NOMO-1 (cell line): ENCODE measurements around the gene NATD1.

Experiments used
- DNase-seq, 2 experiments: peaks; one replicate each; lab custom pipeline; 2025; ENCODE audit not compliant: unreplicated experiment in 2 of 2; lab: John Stamatoyannopoulos, UW

NATD1 gene

GRCh38 chr17:21275579-21276263 is 22.5 kb upstream of the NATD1 start:
- DNase-seq = peak; percentile 77 to 89

GRCh38 chr17:21275047-21275578 is 21.9 kb upstream of the NATD1 start:
- DNase-seq = peak in 1 of 2 experiments; percentile 4

- DNase-seq = no peak
Measured at GRCh38 chr17:21272881-21273792, 19.9 kb upstream of the NATD1 start.

DNA sequence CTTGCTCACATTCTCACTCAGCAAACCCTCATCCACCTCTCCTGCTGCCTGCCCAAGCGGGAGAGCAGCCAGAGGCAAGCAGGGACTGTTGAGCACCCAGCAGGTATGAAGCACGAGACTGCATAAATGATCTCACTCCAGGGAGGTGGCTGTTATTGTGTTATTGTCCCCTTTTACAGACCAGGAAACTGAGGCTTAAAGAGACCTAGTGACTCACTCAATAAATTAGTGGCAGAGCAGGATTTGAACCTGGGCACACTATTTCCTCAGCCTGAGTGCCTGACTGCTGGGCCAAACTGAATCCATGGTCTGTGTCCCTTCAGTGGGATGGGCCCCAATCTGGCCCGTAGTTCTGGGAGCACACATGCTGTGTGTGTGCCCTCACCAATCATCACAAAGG is 19.0 kb upstream of the NATD1 start:
- DNase-seq = no peak

GRCh38 chr17:21271454-21272183 is 18.4 kb upstream of the NATD1 start:
- no peak for DNase-seq

DNA sequence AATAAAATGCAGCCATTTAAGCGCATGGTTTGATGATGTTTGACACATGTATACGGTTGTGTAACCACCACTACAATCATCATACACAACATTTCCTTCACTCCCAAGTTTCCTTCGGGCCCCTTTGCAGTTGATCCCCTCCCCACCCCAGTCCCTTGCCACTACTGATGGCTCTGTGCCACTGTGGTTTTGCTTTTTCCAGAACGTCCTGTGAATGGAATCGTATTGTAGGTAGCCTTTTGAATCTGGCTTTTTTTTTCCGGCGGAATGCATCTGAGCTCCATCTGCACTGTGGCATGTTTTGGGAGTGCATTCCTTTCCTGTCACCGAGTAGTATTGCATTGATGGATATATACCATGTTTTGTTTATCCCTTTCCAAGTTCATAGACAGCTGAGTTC is 16.2 kb upstream of the NATD1 start:
- no peak for DNase-seq

GRCh38 chr17:21268596-21269188 is 15.5 kb upstream of the NATD1 start:
- DNase-seq = no peak

DNA sequence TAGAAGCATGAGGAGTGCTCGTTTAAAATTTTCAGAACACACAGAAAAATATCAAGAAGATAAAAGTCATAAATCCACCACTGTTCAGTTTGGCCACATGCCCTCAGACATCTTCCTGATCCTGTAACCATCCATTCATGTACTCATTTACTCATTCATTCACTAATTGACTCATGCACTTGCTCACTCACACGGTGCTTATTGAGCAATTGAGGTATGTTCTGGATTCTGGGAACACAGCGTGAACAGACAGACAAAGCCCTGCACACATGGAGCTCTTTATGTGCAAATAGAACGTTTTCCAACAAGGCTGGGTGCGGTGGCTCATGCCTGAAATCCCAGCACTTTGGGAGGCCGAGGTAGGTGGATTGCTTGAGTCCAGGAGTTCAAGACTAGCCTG is 10.2 kb upstream of the NATD1 start:
- DNase-seq = no peak

DNA sequence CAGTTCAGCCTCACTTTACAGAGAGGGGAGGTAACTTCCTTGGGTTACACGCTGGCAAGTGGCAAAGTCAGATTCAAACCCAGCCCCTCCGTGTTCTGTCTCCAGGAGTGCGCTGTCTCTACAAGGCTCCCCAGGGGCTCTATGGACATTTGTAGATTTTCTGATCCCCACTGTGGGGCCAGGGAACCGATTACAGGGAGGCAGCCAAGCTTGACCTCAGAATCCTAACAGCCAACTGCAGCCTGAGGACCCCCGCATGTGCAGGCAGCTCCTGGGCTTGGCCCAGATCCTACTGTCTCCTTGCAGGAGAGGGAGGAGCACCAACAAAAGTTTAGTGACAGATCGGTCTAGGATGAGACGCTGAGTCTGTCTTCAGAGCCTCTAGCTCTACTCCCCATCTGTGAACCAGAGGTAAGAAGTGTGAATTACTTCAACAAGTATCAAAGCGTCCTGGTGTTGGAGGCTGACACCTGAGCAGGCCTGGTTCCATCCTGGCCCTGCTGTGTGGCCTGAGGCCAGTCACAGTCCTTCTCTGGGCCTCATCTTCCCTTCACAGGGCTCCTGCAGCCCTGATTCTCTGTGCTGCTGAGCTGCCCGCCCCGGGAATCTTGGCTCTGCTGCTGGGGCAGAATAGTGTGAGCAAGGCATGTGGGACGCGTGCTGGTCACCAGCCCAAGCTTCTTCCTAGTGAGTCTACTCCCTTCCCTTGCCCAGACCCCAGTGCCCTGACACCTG is 9.2 kb upstream of the NATD1 start:
- no peak for DNase-seq

DNA sequence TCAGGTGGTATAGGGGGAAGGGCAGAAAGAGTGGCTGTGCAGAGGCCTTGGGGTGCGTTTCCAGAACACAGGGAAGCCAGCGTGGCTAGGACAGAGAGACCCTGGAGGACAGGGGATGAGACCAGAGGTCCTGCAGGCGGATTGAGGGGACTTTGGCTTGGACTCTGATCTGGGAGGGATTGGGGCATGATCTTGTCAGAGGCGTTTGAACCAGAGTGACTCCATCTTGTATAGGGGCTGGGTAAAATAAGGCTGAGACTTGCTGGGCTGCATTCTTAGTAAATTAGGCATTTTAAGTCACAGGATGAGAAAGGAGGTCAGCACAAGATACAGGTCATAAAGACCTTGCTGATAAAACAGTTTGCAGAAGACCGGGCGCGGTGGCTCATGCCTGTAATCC is 5.4 kb upstream of the NATD1 start:
- no peak for DNase-seq

- no peak for DNase-seq
Measured at GRCh38 chr17:21253646-21254441, 634 bp upstream of the NATD1 start.

DNA sequence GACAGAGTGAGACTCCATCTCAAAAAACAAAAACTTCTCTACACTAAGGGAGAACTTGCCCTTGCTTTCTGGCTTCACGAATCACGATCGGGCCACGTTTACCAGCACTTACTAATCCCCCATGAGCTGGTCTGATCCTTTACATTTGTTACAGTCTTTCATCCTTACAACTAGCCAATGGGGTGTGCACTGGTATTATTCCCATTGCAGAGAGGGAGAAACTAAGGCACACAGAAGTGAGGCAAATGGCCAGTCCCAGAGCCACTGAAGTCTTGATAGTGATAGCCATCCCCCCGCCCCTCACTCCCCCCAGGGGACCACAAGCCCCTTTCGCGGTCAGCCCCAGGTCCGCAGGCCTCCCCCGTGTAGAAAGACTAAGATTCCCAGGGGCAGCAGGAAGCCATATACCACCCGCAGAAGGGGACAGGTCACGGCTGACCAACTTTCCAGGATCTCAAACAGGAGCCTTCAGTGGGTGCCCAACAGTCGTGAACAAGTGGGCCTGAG is 868 bp downstream of the NATD1 start:
- no peak for DNase-seq

- DNase-seq = no peak
Measured at GRCh38 chr17:21251337-21252010, 1.7 kb downstream of the NATD1 start.

- DNase-seq = no peak
Measured at GRCh38 chr17:21250854-21251253, 2.4 kb downstream of the NATD1 start.

GRCh38 chr17:21249920-21250703 is 3.1 kb downstream of the NATD1 start:
- no peak for DNase-seq

DNA sequence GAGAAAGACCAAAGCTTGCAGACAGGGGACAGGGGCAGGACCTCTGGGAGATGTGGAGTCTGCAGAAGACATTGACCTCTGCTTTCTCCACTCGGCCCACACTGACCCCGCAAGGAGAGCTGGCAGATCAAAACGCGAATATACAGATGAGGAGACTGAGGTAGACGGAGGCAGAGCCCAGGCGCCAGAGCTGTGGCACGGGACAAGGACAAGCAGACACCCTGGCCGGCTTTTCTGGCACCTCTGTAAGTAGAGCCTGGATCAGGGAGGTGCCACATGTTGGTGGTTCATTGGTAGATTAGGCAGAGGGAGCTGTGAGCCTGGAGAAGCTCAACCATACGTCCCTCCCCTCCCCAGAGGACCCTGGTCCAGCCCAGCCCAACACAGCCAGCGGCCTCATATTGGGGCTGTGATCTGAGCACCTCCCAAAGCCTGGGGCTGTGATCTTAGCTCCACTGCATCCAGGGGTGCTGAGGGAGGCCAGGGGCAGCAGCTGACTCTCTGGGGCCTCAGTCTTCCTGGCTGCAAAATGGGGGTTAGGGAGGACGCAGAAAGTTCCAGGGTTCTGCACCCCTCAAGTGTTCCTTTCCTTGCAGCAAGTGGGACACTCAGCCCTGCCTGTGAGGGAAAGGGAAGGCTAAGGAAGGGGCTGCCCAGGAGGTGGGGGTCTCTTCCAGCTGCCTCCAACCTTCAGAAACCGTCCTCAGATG is 4.0 kb downstream of the NATD1 start:
- DNase-seq = no peak

DNA sequence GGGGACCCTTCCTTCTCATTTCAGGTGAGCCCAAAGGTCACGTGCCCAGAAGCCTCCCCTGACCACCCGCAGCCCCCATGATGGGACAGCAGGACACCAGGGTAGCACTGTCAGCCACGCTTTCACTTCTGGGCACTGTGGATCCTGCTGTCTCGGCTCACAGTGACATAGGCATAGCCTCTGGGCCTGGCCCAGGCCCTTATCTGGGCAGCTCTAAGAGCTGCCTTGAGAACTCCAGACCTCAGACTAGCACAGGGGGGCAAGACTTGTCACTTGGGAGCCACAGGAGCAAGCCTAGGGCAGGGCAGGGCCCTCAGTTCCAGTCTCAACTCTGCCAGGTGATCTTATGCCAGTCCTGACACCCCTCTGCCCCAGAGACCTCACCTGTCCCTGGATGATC is 4.7 kb downstream of the NATD1 start:
- no peak for DNase-seq
